ENCODE measurements around the gene NR4A1. TPM values are rescaled to one million over a fixed set of nuclear protein-coding genes. Genes with fewer than 3 reads are reported as not detected.

NR4A1 gene
- total RNA-seq, 3 donors from 2014 or later (not counting 1 experiment from before 2014, with no cell fraction given) = 72.5 to 177 (median 96.7) TPM

- peak overlapping the region; percentile 11 for H3K27ac ChIP-seq (ENCODE audit: low read length)
- WGBS (ENCODE audit: insufficient coverage) = 89% methylated on average over 9 of the region's 10 CpGs
- H3K4me1 ChIP-seq (ENCODE audit: control insufficient read depth, insufficient read depth, low read length) = peaks cover 22% of the 10 kb centered on the region
- no peaks in the 10 kb centered on the region for H3K9me3 Mint-ChIP-seq
- peaks cover 1 to 3% of the 10 kb centered on the region in 2 donors for H3K27me3 Mint-ChIP-seq (ENCODE audit: low read depth in 2 of 2)
- ATAC-seq (no peak), DNase-seq (no peak)
- no peak for TF ChIP-seq CTCF (IDR thresholded peaks at IDR 0.05)
- H3K27ac Mint-ChIP-seq = no peak overlapping the region
- H3K4me3 Mint-ChIP-seq = no peak overlapping the region
- no peak overlapping the region for H3K4me3 ChIP-seq (ENCODE audit: low read length)
- peaks cover 7% of the 10 kb centered on the region for H3K36me3 Mint-ChIP-seq
- H3K27me3 ChIP-seq (ENCODE audit: control insufficient read depth, insufficient read depth, low read length) = no peaks in the 10 kb centered on the region
- intact Hi-C loops (cut with micrococcal nuclease) = no loop called here
- peaks cover 0 to 13% of the 10 kb centered on the region in 2 donors for H3K4me1 Mint-ChIP-seq
- peaks cover 24% of the 10 kb centered on the region for H3K36me3 ChIP-seq (ENCODE audit: control insufficient read depth, insufficient read depth, low read length)
- no peaks in the 10 kb centered on the region for H3K9me3 ChIP-seq (ENCODE audit: control insufficient read depth, insufficient read depth, low read length)
Observed at GRCh38 chr12:52080403-52081251, 29.4 kb downstream of the NR4A1 start.

- Histone ChIP-seq H3K4me3 (ENCODE audit: low read length) (no peak overlapping the region), H3K27me3 (ENCODE audit: control insufficient read depth, insufficient read depth, low read length) (no peaks in the 10 kb centered on the region), H3K27ac (ENCODE audit: low read length) (peak overlapping the region; percentile 11), H3K4me1 (ENCODE audit: control insufficient read depth, insufficient read depth, low read length) (peaks cover 22% of the 10 kb centered on the region), H3K36me3 (ENCODE audit: control insufficient read depth, insufficient read depth, low read length) (peaks cover 22% of the 10 kb centered on the region), H3K9me3 (ENCODE audit: control insufficient read depth, insufficient read depth, low read length) (no peaks in the 10 kb centered on the region)
- WGBS (ENCODE audit: insufficient coverage) = 34% methylated on average over 8 of the region's 9 CpGs
- Mint-ChIP-seq H3K4me3 (no peak overlapping the region), H3K36me3 (peaks cover 7% of the 10 kb centered on the region), H3K27me3 (ENCODE audit: low read depth in 2 of 2) (peaks cover 3 to 7% of the 10 kb centered on the region in 2 donors), H3K9me3 (no peaks in the 10 kb centered on the region), H3K27ac (no peak overlapping the region), H3K4me1 (peaks cover 0 to 13% of the 10 kb centered on the region in 2 donors)
- peak in 2 of 3 donors; percentile 15 to 20 for ATAC-seq
- peak in 1 of 2 donors; percentile 45 for DNase-seq
- TF ChIP-seq CTCF (IDR thresholded peaks at IDR 0.05) = no peak
- intact Hi-C loops (cut with micrococcal nuclease) = no loop called here
Observed at GRCh38 chr12:52081263-52081733, 30.1 kb downstream of the NR4A1 start.

- H3K4me1 ChIP-seq (ENCODE audit: control insufficient read depth, insufficient read depth, low read length) = peaks cover 22% of the 10 kb centered on the region
- intact Hi-C loops (cut with micrococcal nuclease) = no loop called here
- peaks cover 15% of the 10 kb centered on the region for H3K36me3 ChIP-seq (ENCODE audit: control insufficient read depth, insufficient read depth, low read length)
- no peaks in the 10 kb centered on the region for H3K27me3 ChIP-seq (ENCODE audit: control insufficient read depth, insufficient read depth, low read length)
- H3K9me3 ChIP-seq (ENCODE audit: control insufficient read depth, insufficient read depth, low read length) = no peaks in the 10 kb centered on the region
- H3K4me3 ChIP-seq (ENCODE audit: low read length) = no peak overlapping the region
- H3K4me1 Mint-ChIP-seq = peaks cover 0 to 13% of the 10 kb centered on the region in 2 donors
- no peaks in the 10 kb centered on the region for H3K9me3 Mint-ChIP-seq
- H3K27me3 Mint-ChIP-seq (ENCODE audit: low read depth in 2 of 2) = peaks cover 8 to 16% of the 10 kb centered on the region in 2 donors
- H3K4me3 Mint-ChIP-seq = no peak overlapping the region
- peaks cover 7% of the 10 kb centered on the region for H3K36me3 Mint-ChIP-seq
- whole genome bisulfite sequencing (ENCODE audit: insufficient coverage) = 81% methylated on average over 12 of the region's 13 CpGs
- H3K27ac Mint-ChIP-seq = no peak overlapping the region
- TF ChIP-seq CTCF (IDR thresholded peaks at IDR 0.05) = no peak
- no peak overlapping the region for H3K27ac ChIP-seq (ENCODE audit: low read length)
- ATAC-seq (no peak), DNase-seq (no peak)
Observed at GRCh38 chr12:52082026-52082668, 30.9 kb downstream of the NR4A1 start.

All from natural killer cell (primary cell).